GM21723 (cell line): ENCODE results near the gene CMPK2.
"Not testable (repeated sequence)": the region's sequence is repeated elsewhere in the genome, so short reads cannot be mapped to it uniquely, and the experiment has no call there.

Experiments used
- ATAC-seq: cut with Tn5 transposase; IDR thresholded peaks from one replicate; pipeline ENCODE4 v1.9.1; 2021; ENCODE audit warnings: mild to moderate bottlenecking, moderate library complexity; ENCODE audit not compliant: unreplicated experiment

The CMPK2 gene

DNA sequence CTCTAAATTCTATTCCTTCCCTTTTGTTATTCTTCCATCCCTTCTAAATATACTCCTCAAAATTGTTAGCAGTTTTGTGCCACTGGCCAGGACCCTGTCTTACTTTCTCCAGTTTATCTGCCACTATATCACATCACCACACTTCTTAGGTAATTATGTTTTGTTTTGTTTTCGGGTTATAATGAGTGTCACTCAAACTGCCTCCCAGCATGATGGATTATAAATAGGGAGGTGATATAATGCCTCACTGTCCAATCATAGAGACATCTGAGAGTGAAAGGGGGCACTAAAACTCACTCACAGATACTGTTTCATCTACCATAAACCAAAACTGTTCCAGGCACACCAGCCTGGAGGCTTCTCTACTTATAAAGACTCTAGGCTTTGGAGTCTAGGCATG is 15.3 kb upstream of the CMPK2 start:
- no peak for ATAC-seq

DNA sequence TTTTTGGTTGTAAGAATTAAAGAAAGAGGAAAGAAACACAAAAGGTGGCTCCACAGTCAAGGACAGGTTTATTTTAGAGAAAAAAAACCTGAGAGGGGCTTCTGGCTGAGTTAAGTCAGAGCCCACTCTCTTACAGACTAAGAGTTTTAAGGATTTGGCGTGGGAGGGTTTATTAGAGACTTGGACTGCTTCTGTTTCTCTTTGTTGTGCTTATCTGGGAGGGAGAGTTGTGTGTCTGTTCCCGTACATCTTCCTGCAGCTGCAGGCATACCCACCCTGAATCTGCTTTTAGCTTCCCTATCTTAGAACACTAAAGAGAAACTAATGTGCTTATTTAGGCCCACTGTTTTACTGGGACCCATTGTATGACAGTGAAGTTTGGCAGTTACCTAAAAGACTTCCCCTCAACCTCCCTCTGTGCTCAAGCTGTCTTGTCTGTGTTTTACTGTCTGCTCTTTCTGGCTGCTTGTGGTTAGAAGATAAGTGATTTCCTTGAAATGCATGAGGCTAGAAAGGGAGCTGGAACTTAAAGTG is 14.6 kb upstream of the CMPK2 start:
- ATAC-seq = no peak

DNA sequence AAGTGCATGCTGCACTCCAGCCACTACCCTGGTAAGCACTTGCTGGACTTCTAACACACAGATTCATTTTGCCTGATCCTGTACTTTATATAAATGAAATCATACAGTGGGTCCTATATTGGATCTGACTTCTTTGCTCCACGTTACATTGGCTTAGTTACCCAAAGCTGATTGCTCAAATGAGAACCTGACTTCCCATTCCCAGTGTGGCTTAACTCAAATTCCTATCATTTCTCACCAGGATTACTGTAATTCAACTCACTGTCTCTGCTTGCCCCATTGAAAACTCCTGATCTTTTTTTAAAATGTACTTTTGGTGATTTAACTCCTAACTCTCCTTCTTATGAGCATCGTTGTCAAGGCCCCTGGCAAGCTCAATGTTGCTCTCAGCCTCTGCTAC is 13.3 kb upstream of the CMPK2 start:
- ATAC-seq = no peak

DNA sequence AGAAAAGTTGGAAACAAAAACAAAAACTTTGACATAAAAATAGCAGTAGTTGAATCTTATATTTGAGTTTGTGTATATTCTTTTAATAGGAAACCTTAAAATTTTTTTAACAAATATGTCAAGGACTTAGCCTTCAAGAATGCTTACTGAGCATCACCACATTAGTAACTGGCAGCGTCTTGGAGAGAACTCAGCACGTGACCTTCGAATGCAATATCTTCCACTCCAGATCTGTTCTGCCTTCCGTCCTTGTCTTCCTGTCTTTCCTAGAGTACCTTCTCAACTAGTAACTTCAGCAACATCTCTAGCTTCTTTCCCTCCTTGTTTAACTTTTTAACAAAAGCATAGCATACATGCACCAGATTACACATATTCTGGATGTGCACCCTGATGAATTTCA is 12.8 kb upstream of the CMPK2 start:
- ATAC-seq = no peak

DNA sequence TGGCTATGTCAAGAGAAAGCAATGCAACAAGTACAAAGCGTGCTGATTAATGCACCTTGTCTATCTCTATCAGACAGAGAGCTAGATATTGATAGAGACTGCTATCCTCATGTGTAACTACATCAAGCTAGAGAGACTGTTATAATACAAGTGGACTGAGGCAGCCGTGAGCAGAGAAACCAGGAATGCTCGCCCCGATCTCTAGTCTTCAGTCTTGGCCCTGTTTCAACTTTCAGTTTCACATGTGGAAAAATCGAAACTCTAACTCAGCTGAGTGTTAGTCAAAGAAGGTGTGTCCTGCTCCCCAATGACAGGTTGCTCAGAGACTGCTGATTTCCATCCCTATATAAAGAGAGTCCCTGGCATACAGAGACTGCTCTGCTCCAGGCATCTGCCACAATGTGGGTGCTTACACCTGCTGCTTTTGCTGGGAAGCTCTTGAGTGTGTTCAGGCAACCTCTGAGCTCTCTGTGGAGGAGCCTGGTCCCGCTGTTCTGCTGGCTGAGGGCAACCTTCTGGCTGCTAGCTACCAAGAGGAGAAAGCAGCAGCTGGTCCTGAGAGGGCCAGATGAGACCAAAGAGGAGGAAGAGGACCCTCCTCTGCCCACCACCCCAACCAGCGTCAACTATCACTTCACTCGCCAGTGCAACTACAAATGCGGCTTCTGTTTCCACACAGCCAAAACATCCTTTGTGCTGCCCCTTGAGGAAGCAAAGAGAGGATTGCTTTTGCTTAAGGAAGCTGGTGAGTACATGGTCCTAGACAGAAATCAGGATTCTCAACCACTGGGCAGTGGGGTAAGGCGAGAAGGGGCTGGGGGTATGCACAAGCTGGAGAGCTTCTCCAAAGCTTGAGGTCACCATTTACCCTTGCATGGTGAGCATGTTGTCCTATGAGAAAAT is 11.9 kb upstream of the CMPK2 start, which contains the start of gene RSAD2:
Gene RSAD2 (plus strand): TSS at position 376 of the 903 bp plus-strand sequence. CDS start 24 bp downstream, at position 400.
- ATAC-seq = peak; percentile 84

GRCh38 chr2:6876309-6876708 is 10.6 kb upstream of the CMPK2 start:
- ATAC-seq = no peak

DNA sequence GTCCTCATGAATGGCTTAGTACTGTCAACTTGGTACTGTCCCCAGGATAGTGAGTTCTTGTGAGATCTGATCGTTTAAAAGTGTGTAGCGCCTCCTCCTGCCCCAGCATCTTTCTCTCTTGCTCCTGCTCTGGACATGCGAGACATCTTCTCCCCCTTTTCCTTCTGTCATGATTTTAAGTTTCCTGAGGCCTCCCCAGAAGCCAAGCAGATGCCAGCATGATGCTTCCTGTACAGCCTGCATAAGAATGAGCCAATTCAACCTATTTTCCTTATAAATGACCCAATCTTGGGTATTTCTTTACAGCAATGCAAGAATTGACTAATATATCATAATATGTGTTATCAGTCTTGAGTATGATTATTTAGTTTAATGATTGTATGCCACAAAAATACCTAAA is 8.3 kb upstream of the CMPK2 start:
- no peak for ATAC-seq

- ATAC-seq = peak; percentile 68
Observed at GRCh38 chr2:6872394-6872793, 6.7 kb upstream of the CMPK2 start.

GRCh38 chr2:6866982-6867381 is 1.3 kb upstream of the CMPK2 start:
- no peak for ATAC-seq

GRCh38 chr2:6866275-6866671 is 566 bp upstream of the CMPK2 start:
- ATAC-seq = peak; percentile 50

GRCh38 chr2:6864923-6865345 is 773 bp downstream of the CMPK2 start:
- ATAC-seq = peak; percentile 34

DNA sequence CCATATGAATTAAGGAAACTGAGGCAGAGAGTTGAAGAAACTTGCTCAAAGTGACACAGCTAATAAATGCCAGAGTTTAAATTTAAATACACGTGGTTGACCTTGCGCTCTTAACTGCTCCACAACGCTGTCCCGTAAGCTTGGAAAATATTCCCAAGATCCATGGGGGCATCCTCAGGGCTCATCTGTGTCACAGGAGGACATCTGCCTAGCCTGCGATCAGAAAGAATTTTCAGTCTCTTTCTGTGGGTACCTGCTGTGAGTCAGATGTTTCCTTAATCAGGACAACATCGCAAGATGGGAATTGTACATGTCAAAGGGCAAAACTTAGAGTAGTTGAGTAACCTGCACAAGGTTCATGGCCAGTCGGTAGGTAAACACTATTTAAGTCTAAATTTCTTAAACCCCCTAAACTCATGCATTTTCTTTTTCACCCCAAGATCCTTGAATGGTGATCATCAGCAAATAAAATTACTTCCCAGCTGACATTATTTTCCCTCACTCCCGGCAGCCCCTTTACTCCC is 1.4 kb downstream of the CMPK2 start:
- ATAC-seq = no peak

DNA sequence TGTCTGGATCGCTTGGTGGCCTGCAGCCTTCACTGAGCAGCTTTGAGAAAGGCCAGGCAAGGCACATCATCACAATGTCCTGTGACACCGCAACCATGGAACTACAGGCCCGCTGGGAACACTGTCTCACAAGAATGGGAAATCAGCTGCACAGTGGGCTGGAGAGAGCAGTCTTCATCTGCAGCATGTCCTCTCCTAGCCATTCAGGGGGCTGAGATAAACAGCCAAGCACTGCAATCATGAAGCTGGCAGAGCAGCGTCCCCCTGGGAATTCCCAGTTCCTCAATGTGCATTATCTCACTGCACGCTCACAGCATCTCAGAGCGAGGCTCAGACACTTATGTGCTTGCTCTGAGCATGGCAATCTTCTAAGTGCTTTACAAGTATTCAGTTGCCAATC is 1.9 kb downstream of the CMPK2 start:
- ATAC-seq = no peak

GRCh38 chr2:6860296-6860695 is 5.4 kb downstream of the CMPK2 start:
- no peak for ATAC-seq

DNA sequence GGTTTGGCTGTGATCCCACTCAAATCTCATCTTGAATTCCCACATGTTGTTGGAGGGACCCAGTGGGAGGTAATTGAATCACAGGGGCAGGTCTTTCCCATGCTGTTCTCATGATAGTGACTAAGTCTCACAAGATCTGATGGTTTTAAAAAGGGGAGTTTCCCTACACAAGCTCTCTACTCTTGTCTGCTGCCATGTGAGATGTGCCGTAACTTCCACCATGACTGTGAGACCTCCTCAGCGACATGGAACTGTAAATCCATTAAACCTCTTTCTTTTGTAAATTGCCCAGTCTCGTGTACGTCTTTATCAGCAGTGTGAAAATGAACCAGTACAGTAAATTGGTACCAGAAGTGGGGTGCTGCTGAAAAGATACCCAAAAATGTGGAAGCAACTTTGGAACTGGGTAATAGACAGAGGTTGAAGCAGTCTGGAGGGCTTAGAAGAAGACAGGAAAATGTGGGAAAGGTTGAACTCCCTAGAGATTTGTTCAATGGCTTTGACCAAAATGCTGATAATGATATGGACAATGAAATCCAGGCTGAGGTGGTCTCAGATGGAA is 7.2 kb downstream of the CMPK2 start:
- ATAC-seq = not testable (repeated sequence)

- ATAC-seq = no peak
Observed at GRCh38 chr2:6856548-6856920, 9.2 kb downstream of the CMPK2 start.

DNA sequence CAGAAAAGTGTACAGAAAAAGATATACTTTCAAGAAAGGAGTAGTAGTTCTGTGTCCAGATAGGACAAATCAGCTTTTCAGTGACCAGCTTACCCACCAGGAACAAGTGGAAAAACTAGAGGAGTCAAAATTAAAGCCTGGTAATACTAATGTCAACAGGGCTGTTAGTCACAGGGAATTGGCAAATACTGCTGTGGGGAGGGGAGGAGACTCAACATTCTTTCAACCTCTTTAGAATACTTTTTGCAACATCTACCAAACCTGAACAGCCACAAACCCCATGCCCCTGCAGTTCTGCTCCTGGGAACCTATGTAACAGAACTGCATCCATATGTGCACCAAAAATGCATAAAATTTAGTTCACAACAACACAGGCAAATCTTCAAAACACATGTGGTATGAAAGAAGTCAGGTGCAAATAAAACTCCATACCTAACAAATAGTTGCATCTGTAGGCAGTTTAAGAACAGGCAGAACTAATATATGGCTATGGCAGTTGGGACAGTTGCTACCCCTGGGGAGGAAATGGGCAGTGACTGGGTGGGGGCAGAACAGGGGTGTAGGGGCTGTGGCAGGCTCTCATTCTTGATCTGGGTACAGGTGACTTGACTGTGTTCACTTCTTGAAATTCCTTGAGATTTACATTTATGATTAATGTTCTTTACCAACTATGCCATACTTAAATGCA is 9.7 kb downstream of the CMPK2 start:
- no peak for ATAC-seq

GRCh38 chr2:6854416-6854815 is 11.3 kb downstream of the CMPK2 start:
- no peak for ATAC-seq

GRCh38 chr2:6852195-6852594 is 13.5 kb downstream of the CMPK2 start:
- no peak for ATAC-seq

GRCh38 chr2:6846967-6847681 is 18.6 kb downstream of the CMPK2 start:
- no peak for ATAC-seq

DNA sequence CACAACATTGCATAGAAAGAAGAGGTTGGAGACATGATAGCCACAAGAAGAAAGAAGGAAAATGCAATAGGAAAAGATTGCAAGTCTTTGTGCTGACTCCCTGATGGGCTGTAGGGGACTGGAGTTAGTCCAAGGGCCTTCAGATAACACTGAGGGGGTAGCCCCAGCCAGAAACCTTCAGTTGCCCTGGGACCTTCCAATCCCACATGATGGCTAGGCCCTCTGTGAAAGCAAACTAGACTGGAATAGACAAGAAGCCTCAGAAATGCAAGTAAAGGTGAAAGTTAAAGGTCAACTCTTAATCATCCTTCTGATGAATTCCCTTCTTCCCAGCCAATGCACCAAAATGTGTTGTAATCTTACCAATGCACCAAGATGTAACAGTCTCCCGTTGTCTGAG is 19.2 kb downstream of the CMPK2 start:
- ATAC-seq = no peak
